Measurements from ENCODE around the gene CNPY2. TPM values are rescaled to one million over a fixed set of nuclear protein-coding genes. Genes with fewer than 3 reads are reported as not detected.

The CNPY2 gene
- total and polyA plus RNA-seq, 2 of the 13 experiments (the other 11 are each of a cell fraction or from before 2014, with no cell fraction given), result 285 to 356 TPM

DNA sequence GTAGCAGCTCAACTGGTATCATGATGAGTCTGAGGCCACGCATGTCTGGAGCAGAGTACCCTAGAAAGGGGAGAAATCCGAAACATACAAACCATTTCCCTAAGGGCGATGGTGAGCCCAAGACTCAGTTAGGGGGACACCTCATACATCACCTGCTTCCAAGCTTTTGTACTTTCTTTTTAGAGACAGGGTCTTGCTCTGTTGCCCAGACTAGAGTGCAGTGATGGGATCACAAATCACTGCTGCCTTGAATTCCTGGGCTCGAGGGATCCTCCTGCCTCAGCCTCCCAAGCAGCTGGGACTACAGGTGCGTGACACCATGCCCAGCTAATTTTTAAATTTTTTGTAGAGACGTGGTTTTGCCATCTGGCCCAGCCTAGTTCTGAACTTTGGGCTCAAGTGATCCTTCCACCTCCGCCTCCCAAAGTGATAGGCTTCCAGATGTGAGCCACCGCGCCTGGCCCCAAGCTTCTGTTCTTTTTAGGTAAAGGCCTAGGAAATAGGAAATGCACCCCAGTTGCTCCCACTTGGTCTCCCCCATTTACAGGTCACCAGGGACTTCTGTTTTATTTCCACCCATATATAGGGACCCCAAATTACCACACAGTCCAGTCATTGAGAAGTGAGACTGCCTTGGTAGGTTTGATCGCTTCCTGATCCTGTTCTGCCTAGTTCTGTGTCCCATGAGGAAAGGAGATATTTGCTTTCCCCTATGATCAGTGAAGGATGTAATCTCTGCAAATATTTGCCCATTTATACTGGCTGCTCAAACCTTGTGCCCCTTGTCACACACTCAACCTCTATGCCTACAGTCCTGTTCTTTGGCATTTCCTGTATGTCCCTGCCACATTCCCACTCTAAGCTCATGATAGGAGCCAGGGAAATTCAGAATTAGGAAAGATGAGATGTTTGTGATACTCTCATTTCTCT lies 46.6 kb upstream of the CNPY2 start, which contains the start of gene APOF (continued):
- TF ChIP-seq, protein P1, sequence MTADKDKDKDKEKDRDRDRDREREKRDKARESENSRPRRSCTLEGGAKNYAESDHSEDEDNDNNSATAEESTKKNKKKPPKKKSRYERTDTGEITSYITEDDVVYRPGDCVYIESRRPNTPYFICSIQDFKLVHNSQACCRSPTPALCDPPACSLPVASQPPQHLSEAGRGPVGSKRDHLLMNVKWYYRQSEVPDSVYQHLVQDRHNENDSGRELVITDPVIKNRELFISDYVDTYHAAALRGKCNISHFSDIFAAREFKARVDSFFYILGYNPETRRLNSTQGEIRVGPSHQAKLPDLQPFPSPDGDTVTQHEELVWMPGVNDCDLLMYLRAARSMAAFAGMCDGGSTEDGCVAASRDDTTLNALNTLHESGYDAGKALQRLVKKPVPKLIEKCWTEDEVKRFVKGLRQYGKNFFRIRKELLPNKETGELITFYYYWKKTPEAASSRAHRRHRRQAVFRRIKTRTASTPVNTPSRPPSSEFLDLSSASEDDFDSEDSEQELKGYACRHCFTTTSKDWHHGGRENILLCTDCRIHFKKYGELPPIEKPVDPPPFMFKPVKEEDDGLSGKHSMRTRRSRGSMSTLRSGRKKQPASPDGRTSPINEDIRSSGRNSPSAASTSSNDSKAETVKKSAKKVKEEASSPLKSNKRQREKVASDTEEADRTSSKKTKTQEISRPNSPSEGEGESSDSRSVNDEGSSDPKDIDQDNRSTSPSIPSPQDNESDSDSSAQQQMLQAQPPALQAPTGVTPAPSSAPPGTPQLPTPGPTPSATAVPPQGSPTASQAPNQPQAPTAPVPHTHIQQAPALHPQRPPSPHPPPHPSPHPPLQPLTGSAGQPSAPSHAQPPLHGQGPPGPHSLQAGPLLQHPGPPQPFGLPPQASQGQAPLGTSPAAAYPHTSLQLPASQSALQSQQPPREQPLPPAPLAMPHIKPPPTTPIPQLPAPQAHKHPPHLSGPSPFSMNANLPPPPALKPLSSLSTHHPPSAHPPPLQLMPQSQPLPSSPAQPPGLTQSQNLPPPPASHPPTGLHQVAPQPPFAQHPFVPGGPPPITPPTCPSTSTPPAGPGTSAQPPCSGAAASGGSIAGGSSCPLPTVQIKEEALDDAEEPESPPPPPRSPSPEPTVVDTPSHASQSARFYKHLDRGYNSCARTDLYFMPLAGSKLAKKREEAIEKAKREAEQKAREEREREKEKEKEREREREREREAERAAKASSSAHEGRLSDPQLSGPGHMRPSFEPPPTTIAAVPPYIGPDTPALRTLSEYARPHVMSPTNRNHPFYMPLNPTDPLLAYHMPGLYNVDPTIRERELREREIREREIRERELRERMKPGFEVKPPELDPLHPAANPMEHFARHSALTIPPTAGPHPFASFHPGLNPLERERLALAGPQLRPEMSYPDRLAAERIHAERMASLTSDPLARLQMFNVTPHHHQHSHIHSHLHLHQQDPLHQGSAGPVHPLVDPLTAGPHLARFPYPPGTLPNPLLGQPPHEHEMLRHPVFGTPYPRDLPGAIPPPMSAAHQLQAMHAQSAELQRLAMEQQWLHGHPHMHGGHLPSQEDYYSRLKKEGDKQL (CRISPR knock-in tag; IDR thresholded peaks at IDR 0.05; ENCODE audit: low read depth), result peak; percentile 51; the same call in 1 of the 2 replicates
- TF ChIP-seq ATRX (CRISPR knock-in tag; IDR thresholded peaks at IDR 0.05; ENCODE audit: borderline replicate concordance) (no peak), ZNF136 (CRISPR knock-in tag; IDR thresholded peaks at IDR 0.05; ENCODE audit: low read depth) (no peak), SIN3A (IDR thresholded peaks at IDR 0.05; ENCODE audit: borderline replicate concordance, low read depth, low read length) (no peak), NAIF1 (CRISPR knock-in tag; IDR thresholded peaks at IDR 0.05; ENCODE audit: borderline replicate concordance) (no peak), JUNB (CRISPR knock-in tag; IDR thresholded peaks at IDR 0.05; ENCODE audit: borderline replicate concordance) (no peak), RXRB (CRISPR knock-in tag; IDR thresholded peaks at IDR 0.05; ENCODE audit: borderline replicate concordance) (peak; percentile 75; the same call in 1 of the 2 replicates), U2AF2 (IDR thresholded peaks at IDR 0.05; ENCODE audit: low read depth, low read length) (no peak), BCL3 (CRISPR knock-in tag; IDR thresholded peaks at IDR 0.05) (no peak), BRCA1 (CRISPR knock-in tag; IDR thresholded peaks at IDR 0.05) (no peak), MTA1 (CRISPR knock-in tag; IDR thresholded peaks at IDR 0.05; ENCODE audit: borderline replicate concordance) (no peak), ZSCAN29 (CRISPR knock-in tag; conservative IDR thresholded peaks at IDR 0.05) (0 out of 2 replicates have a peak, but pooled peaks have one; percentile 42), DMAP1 (CRISPR knock-in tag; IDR thresholded peaks at IDR 0.05) (peak; percentile 34; the same call in 1 of the 2 replicates), TBL1XR1 (IDR thresholded peaks at IDR 0.05; ENCODE audit: borderline replicate concordance, low read length, partially characterized antibody) (peak; percentile 26), ZSCAN9 (CRISPR knock-in tag; IDR thresholded peaks at IDR 0.05; ENCODE audit: borderline replicate concordance) (no peak), ZEB1 (IDR thresholded peaks at IDR 0.05; ENCODE audit: insufficient replicate concordance, low read depth) (no peak), ZSCAN31 (CRISPR knock-in tag; IDR thresholded peaks at IDR 0.05; ENCODE audit: low read depth) (no peak), ADNP (CRISPR knock-in tag; IDR thresholded peaks at IDR 0.05) (no peak), ZNF703 (CRISPR knock-in tag; IDR thresholded peaks at IDR 0.05; ENCODE audit: borderline replicate concordance) (no peak), FLYWCH1 (CRISPR knock-in tag; IDR thresholded peaks at IDR 0.05) (no peak), REL (CRISPR knock-in tag; conservative IDR thresholded peaks at IDR 0.05) (no peak)
- TF ChIP-seq, protein P2, sequence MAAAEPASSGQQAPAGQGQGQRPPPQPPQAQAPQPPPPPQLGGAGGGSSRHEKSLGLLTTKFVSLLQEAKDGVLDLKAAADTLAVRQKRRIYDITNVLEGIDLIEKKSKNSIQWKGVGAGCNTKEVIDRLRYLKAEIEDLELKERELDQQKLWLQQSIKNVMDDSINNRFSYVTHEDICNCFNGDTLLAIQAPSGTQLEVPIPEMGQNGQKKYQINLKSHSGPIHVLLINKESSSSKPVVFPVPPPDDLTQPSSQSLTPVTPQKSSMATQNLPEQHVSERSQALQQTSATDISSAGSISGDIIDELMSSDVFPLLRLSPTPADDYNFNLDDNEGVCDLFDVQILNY (CRISPR knock-in tag; conservative IDR thresholded peaks at IDR 0.05), result no peak

All from HepG2 (cell line).